GM12801 (cell line): Measurements from ENCODE around the gene CD44.

Experiments
- TF ChIP-seq, protein P1 (sequence below): IDR thresholded peaks from one replicate; pipeline ENCODE4 v1.5.1; 2011; ENCODE audit warnings: control low read depth; ENCODE audit not compliant: insufficient read length; ENCODE audit errors: extremely low read depth

CD44 gene

DNA sequence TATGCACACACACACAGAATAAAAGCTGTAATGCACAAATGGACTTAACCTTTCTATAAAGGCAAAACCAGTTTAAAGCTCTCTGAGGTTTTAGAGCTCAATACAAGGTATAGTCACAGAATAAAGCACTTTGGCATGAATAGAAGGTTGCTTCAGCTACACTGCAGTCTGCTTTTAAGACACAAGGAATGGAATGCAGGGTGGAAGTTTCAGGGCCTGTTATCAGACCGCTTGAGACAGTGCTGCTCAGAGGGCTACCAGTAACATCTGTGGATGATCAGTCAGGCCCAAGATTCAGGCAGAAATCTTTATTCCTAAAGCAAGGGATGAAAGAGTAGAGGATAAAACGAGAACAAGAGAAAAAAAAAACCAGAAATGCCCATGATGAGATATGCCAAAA lies 46.7 kb downstream of the CD44 start:
- TF ChIP-seq, protein P1, sequence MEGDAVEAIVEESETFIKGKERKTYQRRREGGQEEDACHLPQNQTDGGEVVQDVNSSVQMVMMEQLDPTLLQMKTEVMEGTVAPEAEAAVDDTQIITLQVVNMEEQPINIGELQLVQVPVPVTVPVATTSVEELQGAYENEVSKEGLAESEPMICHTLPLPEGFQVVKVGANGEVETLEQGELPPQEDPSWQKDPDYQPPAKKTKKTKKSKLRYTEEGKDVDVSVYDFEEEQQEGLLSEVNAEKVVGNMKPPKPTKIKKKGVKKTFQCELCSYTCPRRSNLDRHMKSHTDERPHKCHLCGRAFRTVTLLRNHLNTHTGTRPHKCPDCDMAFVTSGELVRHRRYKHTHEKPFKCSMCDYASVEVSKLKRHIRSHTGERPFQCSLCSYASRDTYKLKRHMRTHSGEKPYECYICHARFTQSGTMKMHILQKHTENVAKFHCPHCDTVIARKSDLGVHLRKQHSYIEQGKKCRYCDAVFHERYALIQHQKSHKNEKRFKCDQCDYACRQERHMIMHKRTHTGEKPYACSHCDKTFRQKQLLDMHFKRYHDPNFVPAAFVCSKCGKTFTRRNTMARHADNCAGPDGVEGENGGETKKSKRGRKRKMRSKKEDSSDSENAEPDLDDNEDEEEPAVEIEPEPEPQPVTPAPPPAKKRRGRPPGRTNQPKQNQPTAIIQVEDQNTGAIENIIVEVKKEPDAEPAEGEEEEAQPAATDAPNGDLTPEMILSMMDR = no peak

DNA sequence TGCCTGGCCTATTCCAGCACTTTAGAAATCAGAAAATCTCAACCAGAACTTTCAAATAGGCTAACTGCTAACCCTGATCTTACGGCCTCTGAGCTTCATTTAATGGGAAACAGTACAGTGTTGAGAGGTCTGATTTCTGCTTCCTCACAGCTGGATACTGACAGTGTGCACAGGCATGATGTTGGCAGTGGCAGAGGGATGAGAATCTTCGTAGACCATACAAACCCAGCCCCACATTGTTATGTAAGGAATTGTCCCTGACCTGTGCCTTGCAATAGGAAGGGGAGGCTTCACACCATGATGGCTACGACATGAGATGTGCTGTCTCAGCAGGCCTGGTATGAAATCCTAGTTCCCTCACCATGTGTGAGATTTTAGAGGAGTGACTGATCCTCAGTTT lies 49.0 kb downstream of the CD44 start:
- TF ChIP-seq, protein P1 = no peak

DNA sequence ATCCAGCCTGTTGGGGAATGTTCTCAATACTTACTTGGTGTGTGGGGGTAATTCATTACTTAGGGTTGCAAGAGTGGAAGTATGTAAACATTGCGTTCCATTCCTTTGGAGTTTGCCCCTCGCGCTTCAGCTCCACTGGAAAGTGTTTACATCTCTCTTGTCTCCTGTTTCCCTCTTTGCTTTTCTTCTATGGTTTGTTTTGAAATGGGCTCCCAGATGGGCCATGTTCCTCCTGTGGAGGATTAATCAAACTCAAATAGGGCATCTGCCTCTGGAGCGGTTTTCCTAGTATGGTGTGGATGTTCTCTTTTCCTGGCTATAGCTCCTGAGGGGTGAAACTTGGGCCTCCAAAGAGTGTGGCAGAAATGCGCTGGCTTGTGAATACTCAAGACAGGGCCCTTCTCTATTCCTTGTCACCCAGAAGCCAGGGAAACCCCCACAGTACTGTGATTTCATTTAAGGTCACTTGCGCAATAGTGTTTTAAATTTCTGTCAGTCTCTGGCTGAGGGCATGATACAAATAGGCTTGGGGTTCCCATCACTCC lies 51.9 kb downstream of the CD44 start:
- TF ChIP-seq, protein P1 = no peak

DNA sequence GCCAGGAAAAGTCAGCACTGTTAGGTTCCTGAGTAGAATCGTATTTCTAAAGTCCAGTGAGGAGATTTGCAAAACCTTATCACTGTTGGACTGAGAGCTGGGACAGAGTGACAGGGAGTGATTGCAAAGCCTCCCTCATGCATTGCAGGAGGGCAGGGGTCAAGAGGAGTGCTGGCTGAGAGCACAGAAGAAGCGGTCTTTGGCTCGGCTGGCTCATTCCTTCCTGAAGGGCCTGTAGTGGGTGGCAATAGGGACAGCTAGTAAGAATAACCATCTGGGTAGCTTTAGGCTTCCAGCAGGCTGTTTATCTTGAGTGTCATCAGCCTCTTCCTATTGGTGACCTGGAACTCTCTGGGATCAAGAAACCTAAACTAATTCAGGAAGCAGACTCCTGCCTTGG lies 53.4 kb downstream of the CD44 start:
- TF ChIP-seq, protein P1 = no peak

DNA sequence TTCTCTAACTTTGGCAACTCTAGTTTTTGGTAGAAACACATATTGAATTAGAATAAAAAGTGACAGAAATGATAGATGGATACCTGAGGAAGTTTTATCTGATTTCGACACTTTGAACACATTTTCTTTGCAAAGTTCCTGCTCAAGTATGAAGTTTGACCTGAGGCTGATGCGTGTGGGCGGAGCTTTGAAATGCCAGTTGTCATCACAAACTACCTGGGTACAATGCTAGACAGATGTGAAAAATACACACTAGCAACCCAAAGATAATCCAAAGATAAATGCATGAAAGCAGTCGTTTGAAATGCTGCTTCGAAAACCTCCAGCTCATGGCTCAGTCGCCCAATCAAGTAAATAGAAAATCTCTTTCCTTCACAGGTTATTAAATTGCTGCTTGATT lies 54.8 kb downstream of the CD44 start:
- TF ChIP-seq, protein P1 = no peak

DNA sequence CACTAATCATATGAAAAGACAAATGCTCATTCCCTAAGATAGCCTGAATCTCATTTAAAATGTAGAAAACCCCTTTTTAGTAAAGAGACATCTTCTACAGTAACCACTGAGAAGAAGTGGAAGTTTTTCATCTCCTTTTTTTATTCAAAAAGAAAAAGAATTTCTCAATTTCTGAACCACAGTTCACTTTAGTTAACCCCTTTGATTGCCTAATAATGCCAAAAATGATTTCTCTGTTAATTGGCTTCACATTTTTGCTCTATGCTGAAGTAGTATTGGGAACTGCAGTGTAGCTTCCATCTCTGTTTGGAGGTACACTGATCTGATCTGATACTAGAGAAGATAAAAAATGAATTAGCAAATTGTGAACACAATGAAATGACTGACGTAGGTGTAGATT lies 58.3 kb downstream of the CD44 start:
- TF ChIP-seq, protein P1 = no peak

DNA sequence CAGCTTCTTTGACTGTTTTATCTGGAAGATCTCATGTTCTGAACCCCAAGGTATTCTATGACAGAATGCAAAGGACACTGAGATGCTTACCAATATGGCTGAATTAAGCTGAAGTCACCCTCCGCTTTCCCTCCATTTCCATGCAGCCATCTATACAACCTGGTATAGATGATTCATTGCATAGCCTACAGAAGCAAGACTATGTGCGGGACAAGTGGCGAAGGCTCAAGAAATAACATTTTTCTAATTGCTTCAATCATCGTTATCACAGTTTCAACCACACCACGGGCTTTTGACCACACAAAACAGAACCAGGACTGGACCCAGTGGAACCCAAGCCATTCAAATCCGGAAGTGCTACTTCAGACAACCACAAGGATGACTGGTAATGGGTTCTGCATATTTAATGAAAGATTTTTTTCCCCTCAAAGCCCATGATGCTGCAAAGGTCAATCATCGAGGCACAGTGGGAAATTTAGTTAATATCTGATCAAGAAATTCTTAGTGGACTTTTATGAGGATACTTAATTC lies 61.9 kb downstream of the CD44 start:
- TF ChIP-seq, protein P1 = no peak

DNA sequence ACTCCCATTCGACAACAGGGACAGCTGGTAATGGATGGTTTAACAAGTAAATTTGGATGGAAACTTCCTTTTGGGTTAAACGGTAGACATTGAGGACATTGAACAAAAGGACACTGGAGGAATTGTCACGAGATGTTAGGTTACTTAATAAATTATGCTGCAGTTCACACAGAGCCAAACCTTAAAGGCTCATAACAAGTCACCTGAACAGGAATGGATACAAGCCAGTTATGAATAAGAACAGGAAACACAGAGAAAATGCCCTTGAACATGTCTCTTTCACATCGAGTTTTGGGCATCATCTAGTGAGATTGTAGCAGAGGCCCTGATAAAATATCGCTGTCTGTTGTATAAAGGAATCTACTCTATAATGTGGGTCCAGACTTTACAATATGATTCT lies 65.6 kb downstream of the CD44 start:
- TF ChIP-seq, protein P1 = no peak
